GM21526 (cell line): Measurements from ENCODE around the gene PODNL1.
"Not testable (repeated sequence)": the region's sequence is repeated elsewhere in the genome, so short reads cannot be mapped to it uniquely, and the experiment has no call there.

Experiments used
- ATAC-seq: cut with Tn5 transposase; IDR thresholded peaks from one replicate; pipeline ENCODE4 v1.9.1; 2021; ENCODE audit warnings: moderate library complexity; ENCODE audit not compliant: unreplicated experiment, low FRiP score

PODNL1 gene

GRCh38 chr19:13973479-13973878 is 35.3 kb upstream of the PODNL1 start:
- ATAC-seq: not testable (repeated sequence)

- no peak for ATAC-seq
These were observed 34.3 kb upstream of the PODNL1 start for GRCh38 chr19:13972368-13973155.

- not testable (repeated sequence) for ATAC-seq
These were observed 33.7 kb upstream of the PODNL1 start for GRCh38 chr19:13971868-13972267.

GRCh38 chr19:13969897-13970296 is 31.7 kb upstream of the PODNL1 start:
- no peak for ATAC-seq

- ATAC-seq: no peak
These were observed 30.8 kb upstream of the PODNL1 start for GRCh38 chr19:13968999-13969398.

- no peak for ATAC-seq
These were observed 30.2 kb upstream of the PODNL1 start for GRCh38 chr19:13968383-13968935.

- ATAC-seq: not testable (repeated sequence)
These were observed 29.0 kb upstream of the PODNL1 start for GRCh38 chr19:13967206-13967605.

- no peak for ATAC-seq
These were observed 28.5 kb upstream of the PODNL1 start for GRCh38 chr19:13966684-13967128.

- ATAC-seq: no peak
These were observed 27.9 kb upstream of the PODNL1 start for GRCh38 chr19:13965926-13966683.

GRCh38 chr19:13965377-13965896 is 27.2 kb upstream of the PODNL1 start:
- no peak for ATAC-seq

GRCh38 chr19:13964776-13965175 is 26.6 kb upstream of the PODNL1 start:
- no peak for ATAC-seq

- ATAC-seq: no peak
These were observed 25.4 kb upstream of the PODNL1 start for GRCh38 chr19:13963603-13964105.

- no peak for ATAC-seq
These were observed 24.7 kb upstream of the PODNL1 start for GRCh38 chr19:13962699-13963602.

GRCh38 chr19:13961826-13962698 is 23.8 kb upstream of the PODNL1 start:
- no peak for ATAC-seq

GRCh38 chr19:13960863-13961784 is 22.9 kb upstream of the PODNL1 start:
- ATAC-seq: no peak

GRCh38 chr19:13959962-13960862 is 22.0 kb upstream of the PODNL1 start:
- no peak for ATAC-seq
